SK-N-SH treated with all-trans-retinoic acid at 6 μM for 48 hours (cell line): ENCODE measurements around the gene ZNF8.

Experiments
- ATAC-seq: fragments of 200-7000 bp; cut with Tn5 transposase; 3 replicates; pipeline ENCODE4 v1.9.1; 2020; ENCODE audit warnings: mild to moderate bottlenecking, moderate library complexity
- ARNTL ChIP-seq: fragments of 450-650 bp; formaldehyde crosslinking; IDR thresholded peaks from 2 replicates; pipeline ENCODE4 v1.5.0; 2020; ENCODE audit warnings: low read depth, mild to moderate bottlenecking, moderate library complexity, borderline replicate concordance
- BACH2 ChIP-seq: fragments of 250-450 bp; sonication (Bioruptor Pico); IDR thresholded peaks from 2 replicates; pipeline ENCODE4 v1.9.0; 2021; ENCODE audit warnings: mild to moderate bottlenecking, borderline replicate concordance
- CREB5 ChIP-seq: fragments of 250-450 bp; sonication (Bioruptor Pico); IDR thresholded peaks from 2 replicates; pipeline ENCODE4 v1.5.1; 2020; ENCODE audit warnings: low read depth, mild to moderate bottlenecking, moderate library complexity
- CSDC2 ChIP-seq: fragments of 250-450 bp; sonication (Bioruptor Pico); IDR thresholded peaks from 2 replicates; pipeline ENCODE4 v1.5.0; 2020; ENCODE audit warnings: mild to moderate bottlenecking, moderate library complexity
- CSRNP3 ChIP-seq: fragments of 250-450 bp; sonication (Bioruptor Pico); IDR thresholded peaks from 2 replicates; pipeline ENCODE4 v1.5.1; 2021; ENCODE audit warnings: mild to moderate bottlenecking, moderate library complexity
- ESRRG ChIP-seq: fragments of 250-450 bp; sonication (Bioruptor Pico); IDR thresholded peaks from 2 replicates; pipeline ENCODE4 v1.6.1; 2021; ENCODE audit warnings: mild to moderate bottlenecking
- ISL1 ChIP-seq: fragments of 250-450 bp; sonication (Bioruptor Pico); IDR thresholded peaks from 2 replicates; pipeline ENCODE4 v2.1.2; 2022; ENCODE audit warnings: mild to moderate bottlenecking, moderate library complexity
- PATZ1 ChIP-seq: fragments of 250-450 bp; sonication (Bioruptor Pico); IDR thresholded peaks from 2 replicates; pipeline ENCODE4 v1.8.0; 2020; ENCODE audit warnings: mild to moderate bottlenecking, moderate library complexity, borderline replicate concordance
- POU6F1 ChIP-seq: fragments of 250-450 bp; sonication (Bioruptor Pico); IDR thresholded peaks from 2 replicates; pipeline ENCODE4 v1.8.0; 2021; ENCODE audit warnings: low read depth, mild to moderate bottlenecking, moderate library complexity, borderline replicate concordance
- PPARA ChIP-seq: fragments of 250-450 bp; sonication (Bioruptor Pico); IDR thresholded peaks from 2 replicates; pipeline ENCODE4 v1.5.0; 2020; ENCODE audit warnings: mild to moderate bottlenecking, borderline replicate concordance
- RARB ChIP-seq: fragments of 250-450 bp; sonication (Bioruptor Pico); IDR thresholded peaks from 2 replicates; pipeline ENCODE4 v1.8.0; 2021; ENCODE audit warnings: mild to moderate bottlenecking, moderate library complexity
- TCF4 ChIP-seq: fragments of 250-450 bp; sonication (Bioruptor Pico); IDR thresholded peaks from 2 replicates; pipeline ENCODE4 v1.8.0; 2021; ENCODE audit warnings: mild to moderate bottlenecking, moderate library complexity, borderline replicate concordance
- TSHZ2 ChIP-seq: fragments of 250-450 bp; sonication (Bioruptor Pico); IDR thresholded peaks from 2 replicates; pipeline ENCODE4 v1.5.0; 2020; ENCODE audit warnings: mild to moderate bottlenecking, moderate library complexity
- ZC3H10 ChIP-seq: fragments of 250-450 bp; sonication (Bioruptor Pico); IDR thresholded peaks from 2 replicates; pipeline ENCODE4 v1.5.1; 2021; ENCODE audit warnings: mild to moderate bottlenecking, moderate library complexity
- ZFP3 ChIP-seq: fragments of 250-450 bp; sonication (Bioruptor Pico); IDR thresholded peaks from 2 replicates; pipeline ENCODE4 v1.5.0; 2020; ENCODE audit warnings: mild to moderate bottlenecking, moderate library complexity
- ZFP30 ChIP-seq: fragments of 450-650 bp; formaldehyde crosslinking; IDR thresholded peaks from 2 replicates; pipeline ENCODE4 v1.5.0; 2022; ENCODE audit warnings: mild to moderate bottlenecking, moderate library complexity
- ZNF565 ChIP-seq: fragments of 450-650 bp; formaldehyde crosslinking; conservative IDR thresholded peaks from 2 replicates; pipeline ENCODE4 v1.5.0; 2020; ENCODE audit warnings: low read depth, mild to moderate bottlenecking, moderate library complexity
- ZNF70 ChIP-seq: fragments of 450-650 bp; formaldehyde crosslinking; IDR thresholded peaks from 2 replicates; pipeline ENCODE4 v1.5.0; 2020; ENCODE audit warnings: mild to moderate bottlenecking, moderate library complexity
- ZNF8 ChIP-seq: fragments of 450-650 bp; formaldehyde crosslinking; IDR thresholded peaks from 2 replicates; pipeline ENCODE4 v1.5.0; 2020; ENCODE audit warnings: mild to moderate bottlenecking, moderate library complexity

ZNF8 gene

GRCh38 chr19:58291943-58292342, 13.2 kb downstream of the ZNF8 start:
- no peak for ATAC-seq
- no peak for TF ChIP-seq ZNF70
- TF ChIP-seq TSHZ2 (CRISPR knock-in tag): no peak
- TF ChIP-seq ARNTL (CRISPR knock-in tag): no peak
- TF ChIP-seq ZNF8 (CRISPR knock-in tag): no peak
- TF ChIP-seq POU6F1 (CRISPR knock-in tag): no peak
- no peak for TF ChIP-seq ESRRG (CRISPR knock-in tag)
- TF ChIP-seq ZC3H10 (CRISPR knock-in tag): no peak
- TF ChIP-seq ZFP3: no peak
- no peak for TF ChIP-seq TCF4 (CRISPR knock-in tag)
- no peak for TF ChIP-seq PPARA (CRISPR knock-in tag)
- no peak for TF ChIP-seq ISL1
- TF ChIP-seq RARB (CRISPR knock-in tag): no peak
- no peak for TF ChIP-seq CSRNP3 (CRISPR knock-in tag)

GRCh38 chr19:58294743-58295374, 16.1 kb downstream of the ZNF8 start:
- TF ChIP-seq TCF4 (CRISPR knock-in tag): no peak
- no peak for TF ChIP-seq BACH2 (CRISPR knock-in tag)
- TF ChIP-seq ARNTL (CRISPR knock-in tag): no peak
- no peak for TF ChIP-seq RARB (CRISPR knock-in tag)
- no peak for TF ChIP-seq ISL1
- no peak for TF ChIP-seq CSRNP3 (CRISPR knock-in tag)
- no peak for TF ChIP-seq ZC3H10 (CRISPR knock-in tag)
- no peak for TF ChIP-seq ZNF70
- no peak for TF ChIP-seq CREB5 (CRISPR knock-in tag)
- TF ChIP-seq CSDC2 (CRISPR knock-in tag): no peak
- TF ChIP-seq ZFP3: no peak
- TF ChIP-seq PPARA (CRISPR knock-in tag): no peak
- TF ChIP-seq ZFP30 (CRISPR knock-in tag): no peak
- TF ChIP-seq ZNF565 (CRISPR knock-in tag): no peak
- TF ChIP-seq ESRRG (CRISPR knock-in tag): no peak
- no peak for TF ChIP-seq PATZ1 (CRISPR knock-in tag)
- ATAC-seq: no peak
